PC-3 (cell line): ENCODE data around the gene MRPL20.

Experiments
- CTCF ChIP-seq: fragments of 300-600 bp; sonication (generic); conservative IDR thresholded peaks from 2 replicates; pipeline ENCODE4 v1.5.1; 2017; ENCODE audit warnings: antibody characterized with exemption, low read depth, mild to moderate bottlenecking, low read length
- EZH2 ChIP-seq: fragments of 300-600 bp; sonication (generic); IDR thresholded peaks from one replicate; pipeline ENCODE4 v1.6.1; 2017; ENCODE audit warnings: antibody characterized with exemption, mild to moderate bottlenecking, low read length; ENCODE audit not compliant: unreplicated experiment
- EZH2phosphoT487 ChIP-seq: fragments of 300-600 bp; sonication (generic); IDR thresholded peaks from 2 replicates; pipeline ENCODE4 v1.6.1; 2018; ENCODE audit warnings: mild to moderate bottlenecking, antibody characterized with exemption, low read length, borderline replicate concordance

- no peak for TF ChIP-seq CTCF
- TF ChIP-seq EZH2phosphoT487, result no peak
- no peak for TF ChIP-seq EZH2
Measured at GRCh38 chr1:1430992-1431844, 24.1 kb upstream of the MRPL20 start.
